Tibial nerve (tissue), 4 donors: ENCODE measurements around the gene PRUNE2. TPM values are rescaled to one million over a fixed set of nuclear protein-coding genes. Genes with fewer than 3 reads are reported as not detected.

Source experiments
- DNase-seq, 2 donors: peaks; one replicate each; pipeline ENCODE4 v3.0.0-alpha.2; 2019; ENCODE audit warnings: low spot score in 2 of 2
- H3K27ac ChIP-seq, 4 donors: fragments of 200-600 bp; sonication (generic) in 3 of 4; one replicate each; pipeline ENCODE4 v1.5.1; 2017 to 2019; ENCODE audit warnings: mild to moderate bottlenecking in 1 of 4
- H3K27me3 ChIP-seq, 2 donors: fragments of 200-600 bp; sonication (generic) in 1 of 2; one replicate each; pipeline versions ENCODE4 v1.5.1 to v1.6.0; 2017 to 2019
- H3K36me3 ChIP-seq, 3 donors: fragments of 200-600 bp; sonication (generic); one replicate each; pipeline ENCODE4 v1.5.1; 2018 to 2019
- H3K4me1 ChIP-seq, 4 donors: fragments of 200-600 bp; sonication (generic) in 3 of 4; one replicate each; pipeline ENCODE4 v1.5.1; 2017 to 2019
- H3K4me3 ChIP-seq, 4 donors: fragments of 200-600 bp; sonication (generic) in 3 of 4; one replicate each; pipeline ENCODE4 v1.5.1; 2017 to 2019; ENCODE audit warnings: mild to moderate bottlenecking in 1 of 4, moderate library complexity in 1 of 4
- H3K9me3 ChIP-seq, 4 donors: fragments of 200-600 bp; sonication (generic) in 3 of 4; one replicate each; pipeline ENCODE4 v1.5.1; 2017 to 2019
- EP300 ChIP-seq, 2 donors: sonication (generic); formaldehyde crosslinking; IDR thresholded peaks; one replicate each; pipeline ENCODE4 v1.6.1; 2017; ENCODE audit warnings: antibody characterized with exemption in 2 of 2, mild to moderate bottlenecking in 1 of 2
- POLR2A ChIP-seq, 2 donors: fragments of 450-650 bp; IDR thresholded peaks; one replicate each; pipeline ENCODE4 v1.6.1; 2017; ENCODE audit warnings: antibody characterized with exemption in 2 of 2, mild to moderate bottlenecking in 2 of 2, moderate library complexity in 2 of 2
- WGBS, 2 donors: methylation state at CpG; one replicate each; pipeline ENCODE4 v1.1.5; 2018; 5-methylcytosine and 5-hydroxymethylcytosine counted together
- total RNA-seq, 4 donors: library from RNA; depleted of rRNA; stranded (reverse); fragments of >200 nt; gene quantifications; one replicate each; pipeline ENCODE4 v1.1.0, GENCODE V29; 2016
- TF ChIP-seq, protein P1 (sequence below), 5 experiments: fragments of 200-600 bp in 3 of 5; fragments of 450-650 bp in 2 of 5; sonication (generic) in 3 of 5; IDR thresholded peaks; one replicate each; pipeline ENCODE4 v1.5.1; 2016 to 2019; ENCODE audit warnings: antibody characterized with exemption in 5 of 5, mild to moderate bottlenecking in 3 of 5, moderate library complexity in 2 of 5

PRUNE2 gene
- total RNA-seq, 4 donors from 2014 or later = 23.2 to 50.4 (median 24.2) TPM

DNA sequence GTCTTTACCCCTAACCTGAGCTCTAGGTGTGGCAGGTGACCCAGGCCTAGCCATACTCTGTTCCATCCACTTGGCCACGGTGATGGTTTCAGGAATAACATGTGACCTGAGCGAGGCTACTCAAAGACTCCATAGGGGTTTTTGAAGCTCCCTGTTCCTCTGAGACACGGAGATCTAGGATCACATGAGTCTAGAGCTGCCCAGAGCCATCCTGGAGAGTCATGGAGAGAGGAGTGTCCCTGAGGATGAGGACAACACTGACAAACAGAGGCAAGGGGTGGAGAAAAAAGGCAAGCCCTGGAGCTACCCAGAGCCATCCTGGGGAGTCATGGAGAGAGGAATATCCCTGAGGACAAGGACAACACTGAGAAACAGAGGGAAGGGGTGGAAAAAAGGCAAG, 171.2 kb downstream of the PRUNE2 start:
- Histone ChIP-seq H3K4me1 (no peaks in the 10 kb centered on the region), H3K27me3 (no peaks in the 10 kb centered on the region), H3K4me3 (no peak overlapping the region), H3K36me3 (no peaks in the 10 kb centered on the region), H3K27ac (no peak overlapping the region), H3K9me3 (no peaks in the 10 kb centered on the region)
- no peak for DNase-seq
- WGBS, 2 donors = 87 to 90% methylated on average over 3 of the region's 3 CpGs
- TF ChIP-seq, protein P1, sequence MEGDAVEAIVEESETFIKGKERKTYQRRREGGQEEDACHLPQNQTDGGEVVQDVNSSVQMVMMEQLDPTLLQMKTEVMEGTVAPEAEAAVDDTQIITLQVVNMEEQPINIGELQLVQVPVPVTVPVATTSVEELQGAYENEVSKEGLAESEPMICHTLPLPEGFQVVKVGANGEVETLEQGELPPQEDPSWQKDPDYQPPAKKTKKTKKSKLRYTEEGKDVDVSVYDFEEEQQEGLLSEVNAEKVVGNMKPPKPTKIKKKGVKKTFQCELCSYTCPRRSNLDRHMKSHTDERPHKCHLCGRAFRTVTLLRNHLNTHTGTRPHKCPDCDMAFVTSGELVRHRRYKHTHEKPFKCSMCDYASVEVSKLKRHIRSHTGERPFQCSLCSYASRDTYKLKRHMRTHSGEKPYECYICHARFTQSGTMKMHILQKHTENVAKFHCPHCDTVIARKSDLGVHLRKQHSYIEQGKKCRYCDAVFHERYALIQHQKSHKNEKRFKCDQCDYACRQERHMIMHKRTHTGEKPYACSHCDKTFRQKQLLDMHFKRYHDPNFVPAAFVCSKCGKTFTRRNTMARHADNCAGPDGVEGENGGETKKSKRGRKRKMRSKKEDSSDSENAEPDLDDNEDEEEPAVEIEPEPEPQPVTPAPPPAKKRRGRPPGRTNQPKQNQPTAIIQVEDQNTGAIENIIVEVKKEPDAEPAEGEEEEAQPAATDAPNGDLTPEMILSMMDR (IDR thresholded peaks at IDR 0.05) = no peak
- TF ChIP-seq POLR2A (IDR thresholded peaks at IDR 0.05) (no peak), EP300 (IDR thresholded peaks at IDR 0.05) (no peak)

DNA sequence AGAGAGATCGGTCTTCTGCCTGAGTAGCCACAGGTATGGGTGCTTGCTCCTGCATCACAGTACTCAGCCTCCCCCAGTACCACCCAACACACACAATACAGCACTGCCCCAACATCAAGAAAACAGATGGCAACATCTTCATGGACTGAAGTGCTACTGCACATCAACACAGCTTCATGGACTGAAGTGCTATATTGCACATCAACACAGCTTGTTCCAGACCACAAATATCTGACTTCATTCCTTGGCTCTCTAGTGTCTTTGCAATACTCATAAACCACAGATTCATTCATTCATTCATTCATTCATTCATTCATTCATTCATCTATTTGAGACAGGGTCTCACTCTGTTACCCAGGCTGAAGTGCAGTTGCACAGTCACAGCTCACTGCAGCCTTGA, 172.8 kb downstream of the PRUNE2 start:
- Histone ChIP-seq H3K36me3 (no peaks in the 10 kb centered on the region), H3K9me3 (no peaks in the 10 kb centered on the region), H3K27me3 (no peaks in the 10 kb centered on the region), H3K4me1 (no peaks in the 10 kb centered on the region), H3K27ac (no peak overlapping the region), H3K4me3 (no peak overlapping the region)
- no peak for TF ChIP-seq POLR2A (IDR thresholded peaks at IDR 0.05)
- no peak for DNase-seq
- WGBS, 2 donors = 100% methylated on average over 1 of the region's 1 CpG

DNA sequence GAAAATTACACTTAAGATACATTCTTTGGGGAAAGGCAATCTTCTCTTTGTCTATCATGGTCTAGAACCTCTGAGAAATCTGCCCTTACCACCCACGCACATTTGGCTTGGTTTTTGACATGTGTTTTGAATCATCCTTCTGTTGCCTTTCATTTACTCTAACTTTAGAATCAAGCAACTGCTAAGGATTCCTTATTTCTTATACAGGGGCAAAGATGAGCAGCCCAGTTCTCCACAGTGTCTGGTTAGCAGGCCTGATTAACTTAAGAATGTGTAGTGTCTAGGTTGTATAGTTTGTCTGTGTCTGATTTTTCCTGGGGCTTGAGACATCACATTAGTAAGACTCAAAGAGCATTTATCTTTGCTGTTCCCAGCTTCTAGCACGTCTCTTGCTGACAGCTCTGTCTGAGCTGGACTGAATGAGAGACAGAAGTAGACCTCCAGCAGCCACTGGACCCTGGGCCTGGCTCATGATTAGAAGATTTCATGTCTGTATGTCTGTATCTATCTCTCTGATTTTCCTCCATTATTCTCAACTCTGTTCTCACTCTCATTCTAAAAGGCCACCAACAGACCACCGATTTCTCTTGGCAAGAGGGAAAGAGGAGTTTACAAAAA, 173.5 kb downstream of the PRUNE2 start:
- no peak overlapping the region for H3K27ac ChIP-seq
- H3K9me3 ChIP-seq = no peaks in the 10 kb centered on the region
- TF ChIP-seq, protein P1 (IDR thresholded peaks at IDR 0.05) = no peak
- no peak for TF ChIP-seq EP300 (IDR thresholded peaks at IDR 0.05)
- TF ChIP-seq POLR2A (IDR thresholded peaks at IDR 0.05) = no peak
- no peak for DNase-seq
- WGBS, 2 donors = 43 to 64% methylated on average over 3 of the region's 3 CpGs
- H3K36me3 ChIP-seq = no peaks in the 10 kb centered on the region
- H3K4me3 ChIP-seq = no peak overlapping the region
- no peaks in the 10 kb centered on the region for H3K27me3 ChIP-seq
- no peaks in the 10 kb centered on the region for H3K4me1 ChIP-seq

DNA sequence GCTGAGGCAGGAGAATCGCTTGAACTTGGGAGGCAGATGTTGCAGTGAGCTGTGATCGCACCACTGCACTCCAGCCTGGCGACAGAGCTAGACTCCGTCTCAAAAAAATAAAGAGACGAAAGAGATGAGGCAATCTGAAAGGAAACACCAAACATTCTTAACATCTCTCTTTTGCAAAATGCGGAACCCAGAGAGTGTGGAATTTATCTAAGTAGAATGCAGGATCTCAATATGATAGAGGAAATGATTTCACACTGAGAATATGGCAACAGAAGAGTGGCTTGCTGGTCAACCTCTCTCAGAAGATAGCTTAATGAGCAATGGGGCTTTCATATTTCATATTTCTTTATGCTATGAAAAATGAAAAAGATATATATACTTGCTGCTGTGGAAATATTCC, 175.1 kb downstream of the PRUNE2 start:
- no peaks in the 10 kb centered on the region for H3K9me3 ChIP-seq
- no peak overlapping the region for H3K4me3 ChIP-seq
- H3K27ac ChIP-seq = no peak overlapping the region
- H3K4me1 ChIP-seq = no peaks in the 10 kb centered on the region
- no peaks in the 10 kb centered on the region for H3K36me3 ChIP-seq
- WGBS, 2 donors = 94 to 95% methylated on average over 6 of the region's 6 CpGs
- TF ChIP-seq EP300 (IDR thresholded peaks at IDR 0.05) (no peak), POLR2A (IDR thresholded peaks at IDR 0.05) (no peak)
- TF ChIP-seq, protein P1 (IDR thresholded peaks at IDR 0.05) = no peak
- no peaks in the 10 kb centered on the region for H3K27me3 ChIP-seq
- DNase-seq = no peak

DNA sequence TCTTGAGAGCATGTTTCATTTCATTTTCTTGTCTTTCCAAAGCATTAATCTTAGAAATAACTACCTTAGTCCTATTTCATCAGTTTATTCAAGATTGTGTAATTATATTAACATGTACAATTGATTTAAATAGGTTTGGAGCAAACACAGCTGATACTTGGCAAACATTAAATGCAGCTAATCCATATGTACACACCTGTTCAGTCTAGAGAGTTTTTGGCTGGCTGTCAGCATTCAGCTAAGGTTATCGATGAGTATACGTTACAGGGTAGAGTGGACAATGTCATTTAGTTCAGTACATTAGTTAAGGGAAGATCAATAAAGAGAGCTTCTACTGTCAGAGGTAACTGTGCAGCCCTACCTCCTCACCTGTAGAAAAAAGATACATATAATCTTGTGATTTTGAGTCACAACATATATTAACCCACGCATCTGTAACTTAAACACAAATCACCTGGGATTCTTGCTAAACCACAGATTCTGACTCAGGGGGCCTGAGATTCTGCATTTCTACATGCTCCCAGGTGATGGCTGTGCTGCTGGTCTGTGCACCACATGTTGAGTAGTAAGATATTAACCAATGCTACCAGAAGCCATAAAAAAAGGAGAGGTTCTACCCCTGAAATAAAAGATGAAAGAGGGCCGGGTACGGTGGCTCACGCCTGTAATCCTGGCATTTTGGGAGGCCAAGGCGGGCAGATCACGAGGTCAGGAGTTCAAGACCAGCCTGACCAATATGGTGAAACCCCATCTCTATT, 175.8 kb downstream of the PRUNE2 start:
- no peaks in the 10 kb centered on the region for H3K36me3 ChIP-seq
- no peaks in the 10 kb centered on the region for H3K9me3 ChIP-seq
- no peaks in the 10 kb centered on the region for H3K27me3 ChIP-seq
- TF ChIP-seq, protein P1 (IDR thresholded peaks at IDR 0.05) = no peak
- TF ChIP-seq POLR2A (IDR thresholded peaks at IDR 0.05) (no peak), EP300 (IDR thresholded peaks at IDR 0.05) (no peak)
- H3K4me1 ChIP-seq = no peaks in the 10 kb centered on the region
- no peak overlapping the region for H3K27ac ChIP-seq
- 94 to 96% methylated on average over 8 of the region's 8 CpGs for WGBS, 2 donors
- no peak for DNase-seq
- H3K4me3 ChIP-seq = no peak overlapping the region
